Measurements from ENCODE around the gene MARS1. TPM values are rescaled to one million over a fixed set of nuclear protein-coding genes. Genes with fewer than 3 reads are reported as not detected.

MARS1 gene
- total RNA-seq, 1 donor from 2014 or later: 350 TPM

DNA sequence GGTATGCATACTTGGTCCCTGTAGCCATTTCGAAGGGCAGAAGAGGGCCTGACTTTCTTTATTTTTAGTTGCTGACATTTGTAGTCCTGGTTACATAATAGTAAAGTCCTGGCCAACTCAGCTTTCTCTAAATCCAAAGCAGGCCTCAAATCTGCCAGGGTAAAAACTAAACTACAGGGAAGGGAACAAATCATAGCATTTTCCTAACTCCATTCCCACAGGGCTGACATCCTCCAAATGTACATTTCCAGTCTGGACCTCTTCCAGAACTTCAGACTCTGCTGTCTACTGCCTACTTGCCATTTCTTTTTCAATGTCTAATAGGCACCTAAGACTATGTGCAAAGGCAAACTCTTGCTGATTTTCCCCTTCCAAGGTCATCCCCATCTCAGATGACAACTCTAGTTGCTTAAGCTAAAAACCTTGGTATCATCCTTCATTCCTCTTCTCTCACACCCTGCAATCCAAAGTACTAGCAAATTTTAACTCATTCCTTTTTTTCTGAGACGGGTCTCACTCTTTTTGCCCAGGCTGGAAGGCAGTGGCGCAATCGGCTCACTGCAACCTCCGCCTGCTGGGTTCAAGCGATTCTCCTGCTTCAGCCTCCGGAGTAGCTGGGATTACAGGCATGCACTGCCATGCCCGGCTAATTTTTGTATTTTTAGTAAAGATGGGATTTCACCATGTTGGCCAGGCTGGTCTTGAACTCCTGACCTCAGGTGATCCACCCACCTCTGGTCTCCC is 30.5 kb downstream of the MARS1 start:
- Mint-ChIP-seq H3K27me3 (ENCODE audit: low read depth) (no peaks in the 10 kb centered on the region), H3K9me3 (ENCODE audit: low read depth) (no peaks in the 10 kb centered on the region), H3K4me3 (ENCODE audit: unreplicated experiment) (peak overlapping the region; percentile 95), H3K27ac (ENCODE audit: unreplicated experiment) (peak overlapping the region; percentile 100), H3K4me1 (ENCODE audit: low read depth) (peaks cover 56% of the 10 kb centered on the region), H3K36me3 (ENCODE audit: low read depth) (peaks cover 46% of the 10 kb centered on the region)
- TF ChIP-seq, protein P1, sequence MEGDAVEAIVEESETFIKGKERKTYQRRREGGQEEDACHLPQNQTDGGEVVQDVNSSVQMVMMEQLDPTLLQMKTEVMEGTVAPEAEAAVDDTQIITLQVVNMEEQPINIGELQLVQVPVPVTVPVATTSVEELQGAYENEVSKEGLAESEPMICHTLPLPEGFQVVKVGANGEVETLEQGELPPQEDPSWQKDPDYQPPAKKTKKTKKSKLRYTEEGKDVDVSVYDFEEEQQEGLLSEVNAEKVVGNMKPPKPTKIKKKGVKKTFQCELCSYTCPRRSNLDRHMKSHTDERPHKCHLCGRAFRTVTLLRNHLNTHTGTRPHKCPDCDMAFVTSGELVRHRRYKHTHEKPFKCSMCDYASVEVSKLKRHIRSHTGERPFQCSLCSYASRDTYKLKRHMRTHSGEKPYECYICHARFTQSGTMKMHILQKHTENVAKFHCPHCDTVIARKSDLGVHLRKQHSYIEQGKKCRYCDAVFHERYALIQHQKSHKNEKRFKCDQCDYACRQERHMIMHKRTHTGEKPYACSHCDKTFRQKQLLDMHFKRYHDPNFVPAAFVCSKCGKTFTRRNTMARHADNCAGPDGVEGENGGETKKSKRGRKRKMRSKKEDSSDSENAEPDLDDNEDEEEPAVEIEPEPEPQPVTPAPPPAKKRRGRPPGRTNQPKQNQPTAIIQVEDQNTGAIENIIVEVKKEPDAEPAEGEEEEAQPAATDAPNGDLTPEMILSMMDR (IDR thresholded peaks at IDR 0.05): no peak
- no peak for DNase-seq (ENCODE audit: low spot score)

DNA sequence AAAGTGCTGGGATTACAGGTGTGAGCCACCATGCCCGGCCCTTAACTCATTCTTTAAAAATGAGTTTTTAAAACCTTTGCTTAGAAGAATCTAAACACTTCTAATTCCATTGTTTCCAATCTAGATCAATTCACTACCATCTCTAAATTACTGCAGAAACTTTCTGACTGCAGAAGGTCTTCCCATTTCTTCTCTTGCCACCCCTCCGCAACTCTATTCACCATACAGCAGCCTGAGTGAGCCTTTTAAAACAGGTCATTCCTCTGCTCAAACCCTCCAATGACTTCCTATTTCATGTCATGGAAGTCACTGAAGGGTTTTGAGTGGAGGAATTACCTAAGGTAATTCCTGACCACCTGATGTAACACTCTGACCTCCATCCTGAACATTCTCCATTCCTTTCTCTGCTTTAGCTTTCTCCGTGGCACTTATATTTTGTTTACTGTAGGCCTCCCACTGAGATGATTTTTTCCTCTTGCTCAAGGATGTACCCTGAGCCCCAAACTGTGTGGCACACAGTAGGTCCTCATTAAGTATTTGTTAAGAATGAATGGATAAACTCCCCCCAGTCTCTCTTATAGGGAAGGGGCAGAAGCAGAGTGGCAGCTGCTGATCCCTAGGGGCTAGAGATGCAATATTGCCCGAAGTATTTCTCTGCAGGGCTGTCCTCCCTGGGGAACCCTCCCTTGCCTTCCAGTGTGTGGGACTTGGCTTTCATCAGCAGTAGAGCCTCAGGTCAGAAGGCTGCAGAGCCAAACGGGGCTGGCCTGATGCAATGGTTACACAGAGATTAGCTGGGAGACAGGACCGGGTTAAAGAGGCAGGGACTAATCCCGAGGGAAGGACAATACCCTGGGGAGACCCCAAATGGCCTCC is 31.3 kb downstream of the MARS1 start:
- peak overlapping the region; percentile 100 for H3K27ac Mint-ChIP-seq (ENCODE audit: unreplicated experiment)
- no peak for DNase-seq (ENCODE audit: low spot score)
- H3K9me3 Mint-ChIP-seq (ENCODE audit: low read depth): no peaks in the 10 kb centered on the region
- no peaks in the 10 kb centered on the region for H3K27me3 Mint-ChIP-seq (ENCODE audit: low read depth)
- peaks cover 64% of the 10 kb centered on the region for H3K4me1 Mint-ChIP-seq (ENCODE audit: low read depth)
- H3K36me3 Mint-ChIP-seq (ENCODE audit: low read depth): peaks cover 44% of the 10 kb centered on the region
- TF ChIP-seq, protein P1 (IDR thresholded peaks at IDR 0.05): no peak
- peak overlapping the region; percentile 95 for H3K4me3 Mint-ChIP-seq (ENCODE audit: unreplicated experiment)

DNA sequence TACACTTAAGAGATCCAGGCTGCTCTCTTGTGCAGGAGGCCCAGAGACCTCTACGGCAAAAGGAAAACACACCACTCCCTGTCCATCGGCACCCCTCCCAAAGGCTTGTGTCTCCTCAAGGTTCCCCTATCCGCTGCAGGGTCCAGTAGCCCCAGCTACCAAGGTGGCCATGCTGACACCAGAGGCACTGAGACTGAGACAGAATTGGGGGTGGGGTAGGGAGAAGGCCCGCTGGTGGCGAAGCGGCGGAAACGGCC is 31.9 kb downstream of the MARS1 start:
- TF ChIP-seq, protein P1 (IDR thresholded peaks at IDR 0.05): peak; percentile 19
- peak overlapping the region; percentile 95 for H3K4me3 Mint-ChIP-seq (ENCODE audit: unreplicated experiment)
- peak overlapping the region; percentile 100 for H3K27ac Mint-ChIP-seq (ENCODE audit: unreplicated experiment)
- DNase-seq (ENCODE audit: low spot score): no peak
- H3K36me3 Mint-ChIP-seq (ENCODE audit: low read depth): peaks cover 44% of the 10 kb centered on the region
- no peaks in the 10 kb centered on the region for H3K27me3 Mint-ChIP-seq (ENCODE audit: low read depth)
- H3K4me1 Mint-ChIP-seq (ENCODE audit: low read depth): peaks cover 69% of the 10 kb centered on the region
- no peaks in the 10 kb centered on the region for H3K9me3 Mint-ChIP-seq (ENCODE audit: low read depth)

DNA sequence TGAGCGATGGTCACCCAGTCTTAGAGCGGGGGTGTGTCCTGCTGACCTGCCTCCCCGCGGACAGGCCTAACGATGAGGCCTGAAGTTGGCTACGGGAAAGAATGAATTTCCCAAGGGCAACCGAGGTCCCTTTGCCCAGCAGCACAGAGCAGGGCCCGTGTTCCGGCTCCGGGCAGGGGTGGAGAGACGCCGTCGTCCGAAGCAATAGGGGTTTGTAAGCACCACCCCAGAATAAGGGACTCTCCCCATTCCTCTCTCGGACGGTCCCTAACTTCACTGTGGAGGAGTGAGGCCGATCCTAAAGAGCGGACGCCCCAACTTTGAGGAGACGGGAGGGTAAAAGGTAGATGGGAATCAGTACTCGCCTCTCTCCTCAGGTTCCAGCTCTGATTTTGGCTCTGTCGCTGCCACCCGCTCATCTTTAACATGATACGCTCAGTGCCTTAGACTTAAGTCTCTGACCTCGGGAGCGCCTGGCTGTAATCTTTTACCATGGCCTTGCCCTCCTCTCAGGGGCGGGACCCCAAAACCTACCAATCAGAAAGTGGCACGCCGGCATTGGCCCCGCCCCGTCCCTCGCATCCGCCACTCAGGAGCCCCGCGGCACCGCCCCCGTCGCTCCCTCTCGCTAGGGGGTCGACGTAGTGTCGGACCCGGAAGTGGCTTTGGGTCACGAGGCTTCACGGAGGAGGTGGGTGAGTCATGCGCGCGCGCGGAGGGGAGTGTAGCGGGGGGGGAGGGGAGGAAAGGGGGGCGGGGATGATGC is 32.4 kb downstream of the MARS1 start, which contains the start of gene DDIT3:
DDIT3 (minus strand) TSS at position 462 of the 766 bp plus-strand sequence. CDS start 3,108 bp downstream, outside the sequence.
- DNase-seq (ENCODE audit: low spot score): peak; percentile 99
- peaks cover 44% of the 10 kb centered on the region for H3K36me3 Mint-ChIP-seq (ENCODE audit: low read depth)
- peaks cover 74% of the 10 kb centered on the region for H3K4me1 Mint-ChIP-seq (ENCODE audit: low read depth)
- H3K4me3 Mint-ChIP-seq (ENCODE audit: unreplicated experiment): peak within 1 kb of the TSS; percentile 95
- TF ChIP-seq, protein P1 (IDR thresholded peaks at IDR 0.05): peak; percentile 17
- H3K27me3 Mint-ChIP-seq (ENCODE audit: low read depth): no peaks in the 10 kb centered on the region
- peak within 1 kb of the TSS; percentile 100 for H3K27ac Mint-ChIP-seq (ENCODE audit: unreplicated experiment)
- H3K9me3 Mint-ChIP-seq (ENCODE audit: low read depth): no peaks in the 10 kb centered on the region

DNA sequence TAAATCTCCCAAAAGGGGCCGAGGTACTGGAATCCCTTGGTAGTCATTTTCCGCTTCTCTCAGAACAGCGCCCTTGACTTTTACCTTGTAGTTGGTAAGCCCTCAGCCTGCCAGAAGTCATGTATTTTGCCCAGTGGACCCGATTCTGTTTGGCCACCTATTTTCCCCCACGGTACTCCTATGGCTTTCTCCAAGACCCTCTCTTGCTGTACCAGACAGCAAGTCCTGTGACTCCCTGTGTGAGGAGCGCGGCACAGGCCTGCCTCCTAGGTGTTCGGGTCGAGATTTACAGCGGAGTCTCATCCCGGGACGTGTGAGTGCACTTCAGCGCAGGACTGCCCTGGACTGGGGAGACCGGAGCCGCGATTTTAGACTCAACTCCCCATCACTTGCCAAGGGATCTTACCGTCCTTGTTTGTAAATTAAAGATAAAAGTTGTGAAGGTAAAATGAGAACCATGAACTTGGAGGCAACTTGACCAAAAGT is 33.7 kb downstream of the MARS1 start:
- Mint-ChIP-seq H3K27me3 (ENCODE audit: low read depth) (no peaks in the 10 kb centered on the region), H3K4me3 (ENCODE audit: unreplicated experiment) (peak overlapping the region; percentile 74), H3K9me3 (ENCODE audit: low read depth) (no peaks in the 10 kb centered on the region), H3K4me1 (ENCODE audit: low read depth) (peaks cover 73% of the 10 kb centered on the region), H3K36me3 (ENCODE audit: low read depth) (peaks cover 32% of the 10 kb centered on the region), H3K27ac (ENCODE audit: unreplicated experiment) (peak overlapping the region; percentile 100)
- no peak for DNase-seq (ENCODE audit: low spot score)
- TF ChIP-seq, protein P1 (IDR thresholded peaks at IDR 0.05): peak; percentile 39

Measured in chondrocyte (in vitro differentiated cells).